Measurements from ENCODE around the gene C8A.

DNA sequence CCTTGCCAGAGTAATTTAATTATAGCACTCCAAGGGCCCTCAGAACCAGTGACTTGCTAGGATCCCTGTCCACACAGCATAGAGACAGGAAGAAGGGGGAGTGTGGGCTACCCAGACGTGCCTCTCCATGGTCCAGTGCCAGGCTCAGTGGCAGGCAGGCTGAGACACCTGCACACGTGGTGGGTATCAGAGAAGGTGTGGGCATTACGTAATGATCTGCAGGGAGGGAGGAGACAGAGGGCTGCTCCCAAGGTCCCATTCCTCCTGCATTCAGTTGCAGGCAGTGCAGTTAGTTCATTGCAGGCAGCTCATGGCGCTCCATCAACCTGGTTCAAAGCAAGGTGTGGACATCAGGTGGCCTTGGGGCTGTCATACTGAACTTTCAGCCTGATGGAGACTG lies 61.4 kb downstream of the C8A start:
- TF ChIP-seq, protein P1, sequence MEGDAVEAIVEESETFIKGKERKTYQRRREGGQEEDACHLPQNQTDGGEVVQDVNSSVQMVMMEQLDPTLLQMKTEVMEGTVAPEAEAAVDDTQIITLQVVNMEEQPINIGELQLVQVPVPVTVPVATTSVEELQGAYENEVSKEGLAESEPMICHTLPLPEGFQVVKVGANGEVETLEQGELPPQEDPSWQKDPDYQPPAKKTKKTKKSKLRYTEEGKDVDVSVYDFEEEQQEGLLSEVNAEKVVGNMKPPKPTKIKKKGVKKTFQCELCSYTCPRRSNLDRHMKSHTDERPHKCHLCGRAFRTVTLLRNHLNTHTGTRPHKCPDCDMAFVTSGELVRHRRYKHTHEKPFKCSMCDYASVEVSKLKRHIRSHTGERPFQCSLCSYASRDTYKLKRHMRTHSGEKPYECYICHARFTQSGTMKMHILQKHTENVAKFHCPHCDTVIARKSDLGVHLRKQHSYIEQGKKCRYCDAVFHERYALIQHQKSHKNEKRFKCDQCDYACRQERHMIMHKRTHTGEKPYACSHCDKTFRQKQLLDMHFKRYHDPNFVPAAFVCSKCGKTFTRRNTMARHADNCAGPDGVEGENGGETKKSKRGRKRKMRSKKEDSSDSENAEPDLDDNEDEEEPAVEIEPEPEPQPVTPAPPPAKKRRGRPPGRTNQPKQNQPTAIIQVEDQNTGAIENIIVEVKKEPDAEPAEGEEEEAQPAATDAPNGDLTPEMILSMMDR (IDR thresholded peaks at IDR 0.05): no peak
- no peak for TF ChIP-seq POLR2A (IDR thresholded peaks at IDR 0.05)
- TF ChIP-seq POLR2AphosphoS5 (IDR thresholded peaks at IDR 0.05): no peak
